HG02981 (cell line): ENCODE measurements around the gene SOHLH1.

Experiments
- ATAC-seq: cut with Tn5 transposase; IDR thresholded peaks from one replicate; pipeline ENCODE4 v1.9.1; 2021; ENCODE audit warnings: mild to moderate bottlenecking, moderate library complexity; ENCODE audit not compliant: unreplicated experiment

SOHLH1 gene

DNA sequence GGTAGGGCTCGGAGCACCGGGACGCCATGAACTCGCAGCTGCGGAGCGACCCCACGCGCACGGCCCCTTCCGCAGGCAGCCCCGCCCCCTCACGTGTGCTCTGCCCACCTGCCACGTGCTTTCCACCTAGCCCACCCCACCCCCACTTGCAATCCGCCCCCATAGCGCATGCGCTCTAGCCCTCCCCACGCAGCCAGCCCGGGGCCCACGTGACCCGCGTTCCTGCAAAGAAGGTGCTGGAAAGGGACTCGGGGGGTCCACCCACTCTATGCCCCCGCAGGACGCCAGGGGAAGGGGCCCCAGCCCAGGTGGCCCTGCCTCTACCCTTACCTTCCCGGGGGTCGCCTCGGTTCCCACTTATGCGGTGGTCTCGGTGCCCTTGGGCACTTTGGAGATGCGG is at the start of gene SOHLH1:
Gene SOHLH1, minus strand, starts transcription at position 42 of the 400 bp plus-strand sequence. Its CDS starts 14 bp downstream, at position 28.
- no peak for ATAC-seq

DNA sequence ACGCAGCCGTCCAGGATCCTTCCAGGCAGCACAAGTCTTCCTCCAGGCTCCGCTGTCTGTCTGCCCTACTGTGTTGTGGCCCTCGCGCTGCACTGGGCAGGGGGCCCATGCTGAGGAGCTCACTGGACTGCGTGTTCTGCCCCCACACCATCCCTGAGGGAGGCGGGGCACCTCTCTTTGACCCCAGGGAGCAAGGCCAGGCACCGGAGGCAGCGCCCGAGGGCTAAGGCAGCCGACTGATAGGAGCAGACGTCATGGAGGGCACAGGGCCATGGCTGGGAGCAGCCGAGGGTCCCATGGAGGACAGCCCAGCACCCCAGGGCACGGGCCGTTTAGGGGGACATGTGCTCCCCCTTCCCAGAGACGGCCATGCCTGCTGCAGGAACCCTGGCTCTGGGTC is 49.4 kb upstream of the SOHLH1 start:
- no peak for ATAC-seq

- no peak for ATAC-seq
These were observed 48.0 kb upstream of the SOHLH1 start for GRCh38 chr9:135747311-135747710.

DNA sequence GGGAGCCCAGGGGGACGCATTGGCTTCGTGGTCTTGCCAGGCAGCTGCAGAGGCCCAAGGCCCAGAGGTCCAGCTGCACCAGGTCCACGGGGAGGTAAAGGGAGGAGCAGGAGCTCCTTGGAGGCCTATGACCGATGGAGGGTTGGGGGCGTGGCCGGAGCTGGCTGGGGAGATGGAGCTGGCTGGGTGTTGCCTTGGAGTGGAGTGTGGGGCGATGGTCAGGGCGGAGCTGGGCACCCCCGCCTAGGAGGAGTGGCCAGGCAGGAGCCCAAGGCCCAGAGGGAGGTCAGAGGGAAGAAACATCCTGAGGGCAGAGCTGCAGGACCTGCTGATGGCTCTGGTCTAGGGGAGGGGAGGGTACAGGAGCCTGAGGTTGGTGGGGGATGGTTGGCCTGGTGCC is 47.3 kb upstream of the SOHLH1 start:
- ATAC-seq: no peak

DNA sequence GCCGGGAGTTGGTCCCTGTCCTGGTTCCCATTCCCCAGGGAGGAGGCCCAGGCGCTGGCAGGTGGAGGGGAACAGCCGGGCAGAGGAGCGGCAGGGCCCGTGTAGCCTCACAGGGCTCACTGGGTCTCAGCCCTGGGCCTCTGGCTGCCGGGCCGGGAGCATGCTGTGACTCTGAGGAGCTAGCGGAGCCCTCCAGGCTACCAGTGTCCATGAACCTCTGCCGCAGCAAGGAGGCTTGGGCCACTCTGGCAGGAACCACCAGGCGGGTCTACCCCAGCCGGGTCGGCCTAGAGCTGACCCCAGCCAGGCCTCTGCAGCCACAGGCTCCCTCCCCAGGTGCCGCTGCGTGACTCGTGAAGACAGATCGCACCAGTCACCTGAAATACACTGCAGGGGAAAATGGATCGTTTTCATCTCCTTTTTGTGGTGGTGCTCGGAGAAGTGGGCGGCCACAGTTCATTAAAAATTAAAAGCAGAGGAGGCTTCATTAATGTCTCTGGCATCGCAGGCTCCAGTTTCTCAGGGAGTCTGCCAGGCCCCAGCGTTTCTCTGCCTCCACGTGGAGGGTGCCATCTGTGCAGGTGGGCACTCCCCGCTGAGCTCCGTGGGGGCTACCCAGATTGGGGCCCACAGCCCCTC is 46.5 kb upstream of the SOHLH1 start:
- no peak for ATAC-seq

GRCh38 chr9:135745189-135745588 is 45.9 kb upstream of the SOHLH1 start:
- ATAC-seq: no peak

GRCh38 chr9:135744333-135745070 is 45.2 kb upstream of the SOHLH1 start:
- ATAC-seq: no peak

DNA sequence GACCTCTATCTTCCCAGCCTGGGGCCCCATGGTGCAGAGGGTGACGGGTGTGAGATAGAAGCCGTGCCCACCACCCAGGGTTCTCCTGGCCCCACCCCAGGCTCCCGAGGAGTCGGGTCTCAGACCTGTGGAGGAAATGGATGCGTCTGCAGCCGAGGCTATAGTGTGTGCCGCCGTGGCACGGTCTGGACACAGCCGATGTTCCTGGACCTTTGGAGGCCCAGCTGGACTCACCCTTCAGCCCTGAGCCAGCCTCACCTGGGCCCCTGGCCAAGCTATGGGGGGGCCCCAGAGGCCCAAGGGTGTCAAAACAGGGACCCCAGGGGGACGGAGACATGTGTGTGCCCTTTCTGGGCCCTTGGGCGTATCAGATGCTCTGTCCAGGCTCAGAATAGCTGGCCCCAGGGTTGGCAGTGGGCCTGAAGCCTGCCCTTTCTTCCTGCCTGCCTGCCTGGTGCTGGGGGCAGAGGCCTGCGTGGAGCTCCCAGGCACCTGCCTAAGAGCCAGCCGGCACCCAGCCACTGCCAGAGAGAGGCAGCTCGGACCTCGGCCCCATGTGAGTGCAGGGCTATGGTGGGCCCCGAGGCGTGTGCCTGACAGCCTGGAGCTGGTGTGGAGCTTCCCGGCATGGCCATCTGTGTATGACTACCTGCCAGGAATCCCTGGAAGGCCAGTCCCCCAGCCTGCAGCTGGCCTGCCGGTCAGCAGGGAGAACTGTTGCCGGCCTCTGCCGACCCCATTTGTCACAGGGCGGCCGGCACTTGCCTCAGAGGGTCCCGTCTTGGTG is 44.5 kb upstream of the SOHLH1 start:
- ATAC-seq: no peak

GRCh38 chr9:135743021-135743420 is 43.7 kb upstream of the SOHLH1 start:
- no peak for ATAC-seq

DNA sequence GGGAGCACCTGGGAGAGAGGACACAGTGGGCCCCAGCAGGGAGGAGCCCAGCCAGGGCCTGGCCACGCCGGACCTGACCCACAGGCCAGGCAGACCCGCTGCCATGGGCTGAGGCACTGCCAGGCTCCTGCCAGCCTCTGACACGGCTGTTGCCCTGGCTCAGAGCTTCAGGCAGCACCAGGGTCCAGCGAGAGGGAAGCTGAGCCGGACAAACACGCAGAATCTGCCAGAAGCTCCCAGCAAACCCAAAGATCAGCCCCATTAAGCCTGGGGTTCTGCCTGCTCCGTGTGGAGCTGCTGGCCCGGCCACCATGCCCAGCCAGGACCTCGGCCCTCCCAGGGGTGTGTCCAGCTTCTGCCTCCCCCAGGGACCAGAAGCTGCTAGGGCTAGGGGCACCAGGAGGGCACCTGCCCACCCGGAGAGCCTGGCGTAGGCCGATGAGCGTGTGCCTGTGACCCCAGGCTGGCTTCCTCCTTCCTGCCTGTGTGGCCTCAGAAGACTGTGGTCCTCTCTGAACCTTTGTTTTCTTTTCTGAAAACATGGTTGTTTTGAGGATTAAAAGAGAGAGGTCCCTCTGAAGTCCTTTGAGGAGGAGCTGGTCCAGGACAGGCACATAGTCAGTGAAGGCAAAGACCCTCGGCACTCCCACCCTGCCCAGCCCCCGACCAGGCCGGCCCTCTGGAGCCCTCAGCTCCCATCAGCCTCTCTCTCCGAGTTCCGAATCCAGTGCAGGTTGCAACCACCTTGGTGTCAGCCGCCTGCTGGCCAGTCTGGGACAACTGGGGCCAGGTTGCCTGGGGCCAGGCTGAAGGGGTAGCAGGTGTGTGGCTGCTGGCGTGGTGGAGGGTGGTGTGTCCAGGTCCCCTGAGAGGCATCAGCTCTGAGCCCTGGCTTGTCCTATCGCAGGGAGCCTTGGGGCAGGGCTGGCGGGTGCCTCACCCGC is 42.3 kb upstream of the SOHLH1 start:
- ATAC-seq: no peak

DNA sequence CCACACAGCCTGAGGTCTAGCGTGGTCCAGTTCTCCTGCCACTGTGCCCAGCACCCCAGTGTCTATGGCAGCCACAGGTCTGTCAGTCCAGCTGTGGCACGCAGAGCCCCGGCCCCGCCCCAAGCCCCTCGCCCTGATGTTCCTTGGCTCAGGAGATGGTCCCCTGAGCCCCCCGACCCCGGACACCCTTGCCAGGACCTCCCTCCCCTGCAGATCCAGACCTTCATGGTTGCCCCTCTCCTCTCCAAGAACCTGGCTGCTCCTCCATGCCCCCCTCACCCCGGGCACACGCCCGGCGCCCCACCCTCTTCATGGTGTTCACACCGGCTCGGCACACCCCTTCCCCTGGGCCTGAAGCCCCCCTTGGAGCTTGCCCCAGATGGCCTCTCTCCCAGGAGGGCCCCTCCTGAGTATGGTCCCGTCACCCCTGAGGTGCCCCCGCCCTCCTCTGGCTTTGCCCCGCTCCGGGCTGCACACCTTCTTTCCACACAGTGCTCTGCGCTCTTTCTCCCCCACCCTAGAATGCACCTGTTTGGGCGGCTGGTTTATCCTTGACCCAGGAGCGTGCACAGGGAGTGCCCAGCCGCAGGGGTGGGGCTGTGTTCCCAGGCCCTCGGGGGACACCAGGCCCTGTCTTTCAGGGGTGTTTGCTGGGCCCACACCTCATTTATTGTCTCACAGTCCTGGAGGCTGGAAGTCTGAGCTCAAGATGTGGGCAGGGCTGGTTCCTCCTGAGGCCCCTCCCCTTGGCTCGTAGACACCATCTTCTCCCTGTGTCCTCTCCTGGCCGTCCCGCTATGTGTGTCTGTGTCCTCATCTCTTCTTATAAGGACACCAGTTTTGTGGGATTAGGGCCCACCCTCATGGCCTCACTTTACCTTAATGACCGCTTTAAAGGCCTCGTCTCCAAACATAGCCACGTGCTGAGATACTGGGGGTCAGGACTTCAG is 40.3 kb upstream of the SOHLH1 start:
- ATAC-seq: no peak

- ATAC-seq: no peak
These were observed 38.7 kb upstream of the SOHLH1 start for GRCh38 chr9:135737840-135738521.

DNA sequence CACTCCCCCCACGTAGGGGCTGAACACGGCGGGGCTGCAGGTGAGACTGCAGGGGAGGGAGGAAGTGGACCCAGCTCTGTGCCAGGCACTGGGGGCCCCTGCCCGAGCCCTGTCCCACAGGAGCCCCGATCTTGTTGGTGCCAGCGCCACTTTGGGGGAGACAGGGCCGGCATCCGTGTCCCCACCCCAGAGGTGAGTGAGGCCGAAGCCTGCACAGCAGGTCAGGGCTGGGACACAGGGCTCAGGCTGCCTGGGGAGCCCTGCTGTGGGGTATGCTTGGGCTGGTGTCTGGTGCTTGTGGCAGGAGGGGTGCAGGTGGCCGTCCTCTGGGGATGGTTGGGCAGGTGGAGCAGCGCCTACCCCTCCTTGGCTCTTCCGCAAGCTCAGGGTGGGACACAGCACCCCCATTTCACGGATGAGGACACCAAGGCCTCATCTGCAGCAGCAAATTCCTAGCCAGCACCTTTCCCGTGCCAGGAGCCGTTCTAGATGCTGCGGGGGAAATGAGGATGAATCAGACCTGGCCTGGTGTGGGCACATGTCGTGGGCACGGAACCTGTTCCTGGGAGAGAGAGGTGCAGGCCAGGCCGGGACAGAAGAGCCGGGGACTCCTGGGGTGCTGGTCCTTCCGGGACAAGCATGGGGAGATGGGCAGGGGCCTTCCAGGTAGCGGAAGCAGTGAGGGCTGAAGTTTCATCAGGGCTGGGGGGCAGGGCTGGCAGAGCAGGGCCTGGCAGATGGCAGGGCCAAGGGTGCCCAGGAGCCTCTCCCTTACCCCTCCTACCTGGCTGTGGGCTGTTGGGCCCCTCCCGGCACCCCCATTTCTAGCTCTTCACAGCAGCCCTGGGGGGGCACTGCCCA is 37.9 kb upstream of the SOHLH1 start:
- no peak for ATAC-seq

DNA sequence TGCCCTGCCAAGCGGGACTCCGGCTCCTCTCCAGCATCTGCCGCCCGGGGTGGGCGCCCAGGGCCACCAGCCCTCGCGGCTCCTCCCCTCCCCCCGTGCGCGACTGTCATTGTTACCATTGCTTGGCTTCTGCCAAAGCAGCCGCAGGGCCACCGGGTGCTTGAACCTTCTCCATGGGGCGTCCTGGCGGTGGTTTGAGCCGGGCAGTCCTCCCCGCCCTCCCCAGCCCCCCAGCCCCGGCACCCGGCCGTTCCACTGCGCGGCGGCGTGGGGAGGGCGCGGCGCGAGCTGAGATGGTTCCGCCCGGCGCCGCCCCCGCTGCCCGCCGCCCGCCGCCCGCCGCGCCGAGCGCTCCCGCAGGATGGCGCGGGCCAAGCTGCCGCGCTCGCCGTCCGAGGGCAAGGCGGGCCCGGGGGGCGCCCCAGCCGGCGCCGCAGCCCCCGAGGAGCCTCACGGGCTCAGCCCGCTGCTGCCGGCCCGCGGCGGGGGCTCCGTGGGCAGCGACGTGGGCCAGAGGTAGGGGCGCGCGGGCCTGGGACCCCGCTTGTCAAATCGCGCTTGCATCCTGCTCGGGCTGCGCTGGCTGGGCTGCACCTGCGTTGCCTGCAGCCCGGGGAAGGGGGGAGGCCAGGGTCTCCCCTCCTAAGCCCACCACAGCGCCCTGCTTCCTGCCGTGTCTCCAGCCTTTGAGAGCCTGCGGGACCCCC is 37.1 kb upstream of the SOHLH1 start:
- no peak for ATAC-seq

DNA sequence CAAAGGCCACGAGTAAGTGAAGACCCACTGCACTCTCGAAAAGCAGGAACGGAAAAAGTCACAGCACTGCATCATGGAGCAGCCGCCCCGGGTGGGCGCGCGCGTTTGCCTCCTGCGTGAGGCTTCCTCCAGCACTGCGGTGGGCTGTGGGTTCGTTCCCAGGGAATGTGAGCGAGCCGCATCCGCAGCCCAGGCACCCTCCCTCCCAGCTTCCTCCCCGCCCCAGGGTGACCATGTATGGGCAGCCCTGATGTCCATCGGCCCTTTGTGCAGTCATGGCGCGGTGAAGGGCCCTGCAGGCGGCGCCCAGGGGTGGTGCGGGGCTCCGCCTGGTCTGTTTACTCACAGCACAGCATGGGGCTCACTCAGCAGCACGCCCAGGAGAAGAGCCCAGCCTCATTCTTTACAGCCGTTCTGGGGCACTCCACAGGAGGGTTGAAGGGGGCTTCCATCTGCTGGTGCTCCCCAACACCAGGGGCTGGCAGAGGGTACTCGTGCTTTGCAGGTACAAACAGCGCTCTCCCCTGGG is 35.4 kb upstream of the SOHLH1 start:
- ATAC-seq: no peak

- ATAC-seq: no peak
These were observed 33.4 kb upstream of the SOHLH1 start for GRCh38 chr9:135732569-135733257.

DNA sequence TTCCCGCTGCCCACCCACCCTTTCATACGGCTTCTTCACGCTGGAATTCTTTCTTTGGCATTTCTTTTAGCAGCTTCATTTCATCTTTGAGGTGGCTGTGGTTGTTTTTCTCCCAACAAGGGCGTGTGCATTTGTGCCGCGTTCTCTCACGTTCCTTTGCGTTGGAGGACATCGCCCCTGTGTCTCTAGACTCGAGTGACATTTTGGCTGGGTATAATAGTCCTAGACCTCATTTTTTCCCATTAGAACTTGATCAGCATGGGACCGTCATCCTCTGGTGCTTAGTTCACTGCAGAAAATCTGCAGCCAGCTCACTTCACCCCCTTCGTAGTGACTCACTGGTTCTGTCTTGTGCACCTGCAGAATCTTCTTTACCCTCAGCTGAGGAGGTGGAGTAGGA is 32.2 kb upstream of the SOHLH1 start:
- ATAC-seq: no peak
